CD4-positive, CD25-positive, alpha-beta regulatory T cell (primary cell): ENCODE results near the gene FBXO47. TPM values are rescaled to one million over a fixed set of nuclear protein-coding genes. Genes with fewer than 3 reads are reported as not detected.

ENCODE experiments used
- ATAC-seq, 2 donors: fragments of 150-1000 bp; cut with Tn5 transposase; one replicate each; pipeline ENCODE4 v1.10.0; 2021; ENCODE audit warnings: low read depth in 2 of 2, moderate number of reproducible peaks in 2 of 2, moderate library complexity in 1 of 2
- DNase-seq, 3 donors: peaks; one replicate each; pipeline versions ENCODE4 v3.0.0 to v3.0.0-alpha.2; 2012 to 2022; ENCODE audit warnings: mixed read lengths in 1 of 3
- H3K27ac ChIP-seq: one replicate; pipeline ENCODE4 v1.7.0; 2013; ENCODE audit warnings: mild to moderate bottlenecking, low read length; ENCODE audit not compliant: insufficient read depth, poor library complexity, severe bottlenecking
- H3K27me3 ChIP-seq: one replicate; pipeline ENCODE4 v1.7.0; 2013; ENCODE audit warnings: low read length; ENCODE audit not compliant: control insufficient read depth, insufficient read depth
- H3K36me3 ChIP-seq: one replicate; pipeline ENCODE4 v1.7.0; 2013; ENCODE audit warnings: mild to moderate bottlenecking, low read length, moderate library complexity; ENCODE audit not compliant: control insufficient read depth, insufficient read depth
- H3K4me1 ChIP-seq: 2 replicates; pipeline ENCODE4 v1.7.0; 2013; ENCODE audit warnings: mild to moderate bottlenecking, low read length; ENCODE audit not compliant: insufficient read depth, control insufficient read depth, poor library complexity, severe bottlenecking
- H3K4me3 ChIP-seq: one replicate; pipeline ENCODE4 v1.7.0; 2013; ENCODE audit warnings: low read depth, mild to moderate bottlenecking, low read length, moderate library complexity
- H3K9me3 ChIP-seq, 2 experiments: 1 replicate in 1 of 2; 2 replicates in 1 of 2; pipeline ENCODE4 v1.7.0; 2013; ENCODE audit warnings: low read length in 2 of 2, mild to moderate bottlenecking in 1 of 2, moderate library complexity in 1 of 2; ENCODE audit not compliant: control insufficient read depth in 2 of 2
- H3K27ac Mint-ChIP-seq, 3 donors: one replicate each; pipeline ENCODE4 v1.8.0; 2020 to 2022; ENCODE audit warnings: mild to moderate bottlenecking in 3 of 3, mixed read lengths in 3 of 3, moderate library complexity in 2 of 3
- H3K27me3 Mint-ChIP-seq: one replicate; pipeline ENCODE4 v1.8.0; 2022; ENCODE audit warnings: mild to moderate bottlenecking, mixed read lengths
- H3K36me3 Mint-ChIP-seq: one replicate; pipeline ENCODE4 v1.8.0; 2020; ENCODE audit warnings: mixed read lengths
- H3K4me1 Mint-ChIP-seq, 4 donors: one replicate each; pipeline ENCODE4 v1.8.0; 2020 to 2022; ENCODE audit warnings: mixed read lengths in 4 of 4, mild to moderate bottlenecking in 1 of 4
- H3K4me3 Mint-ChIP-seq, 4 donors: one replicate each; pipeline ENCODE4 v1.8.0; 2020 to 2022; ENCODE audit warnings: mild to moderate bottlenecking in 4 of 4, mixed read lengths in 4 of 4, moderate library complexity in 3 of 4
- H3K9me3 Mint-ChIP-seq, 7 donors: one replicate each; pipeline ENCODE4 v1.8.0; 2020 to 2022; ENCODE audit warnings: mixed read lengths in 7 of 7, mild to moderate bottlenecking in 3 of 7, moderate library complexity in 2 of 7
- polyA plus RNA-seq, 4 donors: library from polyadenylated mRNA; unstranded; fragments of 300-500 nt; fragmentation: Illumina TruSeq; gene quantifications; one replicate each; pipeline ENCODE4 v1.2.3, GENCODE V29; 2021
- total RNA-seq: library from RNA; stranded (reverse); gene quantifications from one replicate; pipeline ENCODE4 v1.2.3, GENCODE V29; 2022

Gene FBXO47
- total and polyA plus RNA-seq, 5 donors from 2014 or later, result not detected

- Histone ChIP-seq H3K27me3 (no peaks in the 10 kb centered on the region), H3K27ac (no peak overlapping the region), H3K4me3 (no peak overlapping the region), H3K4me1 (peaks cover 4% of the 10 kb centered on the region), H3K9me3 (no peaks in the 10 kb centered on the region), H3K36me3 (no peaks in the 10 kb centered on the region)
- DNase-seq (no peak), ATAC-seq (no peak)
- no peaks in the 10 kb centered on the region for H3K9me3 Mint-ChIP-seq
- H3K27ac Mint-ChIP-seq, result no peak overlapping the region
- H3K27me3 Mint-ChIP-seq, result peaks cover 14% of the 10 kb centered on the region
- no peaks in the 10 kb centered on the region for H3K36me3 Mint-ChIP-seq
- H3K4me3 Mint-ChIP-seq, result no peak overlapping the region
- peaks cover 1 to 8% (median 4%) of the 10 kb centered on the region in 4 donors for H3K4me1 Mint-ChIP-seq
Observed at GRCh38 chr17:39011907-39012468, 44.8 kb upstream of the FBXO47 start.

- H3K4me3 Mint-ChIP-seq, result no peak overlapping the region
- no peak overlapping the region for H3K4me3 ChIP-seq
- peaks cover 14% of the 10 kb centered on the region for H3K27me3 Mint-ChIP-seq
- H3K9me3 ChIP-seq, result no peaks in the 10 kb centered on the region
- no peaks in the 10 kb centered on the region for H3K4me1 ChIP-seq
- no peaks in the 10 kb centered on the region for H3K36me3 ChIP-seq
- no peaks in the 10 kb centered on the region for H3K9me3 Mint-ChIP-seq
- no peak for ATAC-seq
- no peak overlapping the region for H3K27ac Mint-ChIP-seq
- peaks cover 0 to 2% (median 0%) of the 10 kb centered on the region in 4 donors for H3K4me1 Mint-ChIP-seq
- no peak for DNase-seq
- H3K27me3 ChIP-seq, result no peaks in the 10 kb centered on the region
- no peaks in the 10 kb centered on the region for H3K36me3 Mint-ChIP-seq
- H3K27ac ChIP-seq, result no peak overlapping the region
Observed at GRCh38 chr17:39009581-39010001, 42.4 kb upstream of the FBXO47 start.

GRCh38 chr17:39008633-39009032 lies 41.4 kb upstream of the FBXO47 start:
- peaks cover 14% of the 10 kb centered on the region for H3K27me3 Mint-ChIP-seq
- Histone ChIP-seq H3K36me3 (no peaks in the 10 kb centered on the region), H3K27ac (no peak overlapping the region), H3K27me3 (no peaks in the 10 kb centered on the region), H3K4me1 (no peaks in the 10 kb centered on the region), H3K9me3 (no peaks in the 10 kb centered on the region), H3K4me3 (no peak overlapping the region)
- H3K4me3 Mint-ChIP-seq, result no peak overlapping the region
- H3K9me3 Mint-ChIP-seq, result peaks cover 0 to 2% (median 0%) of the 10 kb centered on the region in 7 donors
- H3K36me3 Mint-ChIP-seq, result no peaks in the 10 kb centered on the region
- H3K4me1 Mint-ChIP-seq, result peaks cover 0 to 10% (median 1%) of the 10 kb centered on the region in 4 donors
- no peak for ATAC-seq
- H3K27ac Mint-ChIP-seq, result no peak overlapping the region
- DNase-seq, result no peak

GRCh38 chr17:39002991-39003715 lies 36.0 kb upstream of the FBXO47 start:
- Histone ChIP-seq H3K36me3 (no peaks in the 10 kb centered on the region), H3K27ac (no peak overlapping the region), H3K4me3 (peak overlapping the region; percentile 47), H3K27me3 (no peaks in the 10 kb centered on the region), H3K4me1 (peaks cover 10% of the 10 kb centered on the region), H3K9me3 (no peaks in the 10 kb centered on the region)
- DNase-seq (peak in 2 of 3 donors; percentile 49 to 74), ATAC-seq (peak; percentile 52 to 55)
- H3K27ac Mint-ChIP-seq, result peak overlapping the region; percentile 50 to 85 (median 83)
- peak overlapping the region in 3 of 4 donors; percentile 4 to 77 (median 61) for H3K4me3 Mint-ChIP-seq
- H3K27me3 Mint-ChIP-seq, result peaks cover 6% of the 10 kb centered on the region
- peaks cover 10 to 30% (median 11%) of the 10 kb centered on the region in 4 donors for H3K4me1 Mint-ChIP-seq
- H3K36me3 Mint-ChIP-seq, result no peaks in the 10 kb centered on the region
- peaks cover 0 to 9% (median 0%) of the 10 kb centered on the region in 7 donors for H3K9me3 Mint-ChIP-seq

- H3K4me3 Mint-ChIP-seq, result peak overlapping the region in 1 of 4 donors; percentile 4
Observed at GRCh38 chr17:39001703-39002637, 34.8 kb upstream of the FBXO47 start.

GRCh38 chr17:39000021-39000601 lies 32.9 kb upstream of the FBXO47 start:
- peaks cover 12% of the 10 kb centered on the region for H3K27me3 Mint-ChIP-seq
- peaks cover 10 to 30% (median 11%) of the 10 kb centered on the region in 4 donors for H3K4me1 Mint-ChIP-seq
- no peak overlapping the region for H3K4me3 Mint-ChIP-seq
- Histone ChIP-seq H3K4me1 (peaks cover 10% of the 10 kb centered on the region), H3K9me3 (peaks cover 14 to 16% of the 10 kb centered on the region in 2 experiments), H3K36me3 (no peaks in the 10 kb centered on the region), H3K4me3 (no peak overlapping the region), H3K27ac (no peak overlapping the region), H3K27me3 (no peaks in the 10 kb centered on the region)
- no peak overlapping the region for H3K27ac Mint-ChIP-seq
- H3K36me3 Mint-ChIP-seq, result no peaks in the 10 kb centered on the region
- DNase-seq (no peak), ATAC-seq (no peak)
- H3K9me3 Mint-ChIP-seq, result peaks cover 1 to 20% (median 11%) of the 10 kb centered on the region in 7 donors

More at GRCh38 chr17:39001703-39002637, 34.8 kb upstream of the FBXO47 start:
- H3K9me3 ChIP-seq, result peaks cover 6 to 9% of the 10 kb centered on the region in 2 experiments
- DNase-seq, result no peak
- ATAC-seq, result no peak
- H3K4me1 Mint-ChIP-seq, result peaks cover 10 to 30% (median 11%) of the 10 kb centered on the region in 4 donors
- no peaks in the 10 kb centered on the region for H3K36me3 ChIP-seq
- H3K4me1 ChIP-seq, result peaks cover 10% of the 10 kb centered on the region
- no peaks in the 10 kb centered on the region for H3K27me3 ChIP-seq
- no peak overlapping the region for H3K4me3 ChIP-seq
- H3K9me3 Mint-ChIP-seq, result peaks cover 0 to 13% (median 1%) of the 10 kb centered on the region in 7 donors
- H3K36me3 Mint-ChIP-seq, result no peaks in the 10 kb centered on the region
- H3K27me3 Mint-ChIP-seq, result peaks cover 4% of the 10 kb centered on the region
- H3K27ac Mint-ChIP-seq, result peak overlapping the region in 1 of 3 donors; percentile 83
- no peak overlapping the region for H3K27ac ChIP-seq

- Mint-ChIP-seq H3K27me3 (peaks cover 14% of the 10 kb centered on the region), H3K27ac (peak overlapping the region in 1 of 3 donors; percentile 70), H3K4me3 (no peak overlapping the region), H3K4me1 (peaks cover 0 to 2% (median 0%) of the 10 kb centered on the region in 4 donors), H3K9me3 (peaks cover 1 to 19% (median 11%) of the 10 kb centered on the region in 7 donors), H3K36me3 (no peaks in the 10 kb centered on the region)
- no peak overlapping the region for H3K27ac ChIP-seq
- H3K9me3 ChIP-seq, result peaks cover 14 to 16% of the 10 kb centered on the region in 2 experiments
- H3K4me1 ChIP-seq, result no peaks in the 10 kb centered on the region
- DNase-seq (no peak), ATAC-seq (no peak)
- no peak overlapping the region for H3K4me3 ChIP-seq
- H3K27me3 ChIP-seq, result no peaks in the 10 kb centered on the region
- H3K36me3 ChIP-seq, result no peaks in the 10 kb centered on the region
Observed at GRCh38 chr17:38996660-38997337, 29.6 kb upstream of the FBXO47 start.
